IMR-90 (cell line): Measurements from ENCODE around the gene CIROP. TPM values are rescaled to one million over a fixed set of nuclear protein-coding genes. Genes with fewer than 3 reads are reported as not detected.

Experiments used
- ATAC-seq: fragments of 200-7000 bp; cut with Tn5 transposase; 2 replicates; pipeline ENCODE4 v1.9.1; 2020; ENCODE audit warnings: low read depth, mild to moderate bottlenecking, moderate library complexity
- BruUV-seq: library from RNA; stranded (reverse); fragments of 400-500 nt; replicated peaks from 2 replicates; lab custom pipeline; 2021; lab: Mats Ljungman, UMichigan
- CTCF ChIA-PET: fragments of 300-600 bp; formaldehyde crosslinking; extraction: SDS; loops from one replicate; lab custom pipeline; 2021; ENCODE audit warnings: antibody characterized with exemption; lab: Yijun Ruan, JAX
- POLR2A ChIA-PET: fragments of 300-600 bp; sonication (Branson Sonifier 250); formaldehyde crosslinking; loops from one replicate; lab custom pipeline; 2022; ENCODE audit warnings: antibody characterized with exemption; ENCODE audit not compliant: unreplicated experiment; lab: Charles Lee
- DNase-seq: peaks from one replicate; pipeline ENCODE4 v3.0.0; 2013
- H2AFZ ChIP-seq: replicated peaks from 2 replicates; pipeline ENCODE3; 2013; ENCODE audit warnings: low read length, mild to moderate bottlenecking; ENCODE audit not compliant: poor library complexity
- H2AK5ac ChIP-seq: 2 replicates; pipeline ENCODE4 v1.6.1; 2013; ENCODE audit warnings: low read depth, low read length, inconsistent platforms
- H2AK9ac ChIP-seq: replicated peaks from 2 replicates; pipeline ENCODE3; 2013; ENCODE audit warnings: mild to moderate bottlenecking, low read depth, low read length, moderate library complexity; ENCODE audit not compliant: poor library complexity
- H2BK120ac ChIP-seq: 2 replicates; pipeline ENCODE4 v1.6.1; 2013; ENCODE audit warnings: low read depth, low read length, inconsistent platforms
- H2BK15ac ChIP-seq: 3 replicates; pipeline ENCODE4 v1.6.1; 2013; ENCODE audit warnings: low read depth, low read length, inconsistent platforms
- H2BK20ac ChIP-seq: 2 replicates; pipeline ENCODE4 v1.6.1; 2013; ENCODE audit warnings: low read depth, mild to moderate bottlenecking, inconsistent platforms, low read length, moderate library complexity
- H2BK5ac ChIP-seq: 2 replicates; pipeline ENCODE4 v1.6.1; 2013; ENCODE audit warnings: mild to moderate bottlenecking, low read depth, low read length, inconsistent platforms; ENCODE audit not compliant: poor library complexity, severe bottlenecking
- H3K14ac ChIP-seq: replicated peaks from 2 replicates; pipeline ENCODE4 v1.6.1; 2013; ENCODE audit warnings: low read depth, low read length, inconsistent platforms
- H3K18ac ChIP-seq: 2 replicates; pipeline ENCODE4 v1.6.1; 2013; ENCODE audit warnings: low read depth, low read length, control low read depth
- H3K23ac ChIP-seq: 2 replicates; pipeline ENCODE4 v1.6.1; 2013; ENCODE audit warnings: low read depth, low read length, inconsistent platforms
- H3K27ac ChIP-seq: 2 replicates; pipeline ENCODE4 v1.5.1; 2013; ENCODE audit warnings: mild to moderate bottlenecking, control low read depth, low read length; ENCODE audit not compliant: insufficient read depth
- H3K27me3 ChIP-seq: 2 replicates; pipeline ENCODE4 v1.6.1; 2013; ENCODE audit warnings: low read length; ENCODE audit not compliant: control insufficient read depth, insufficient read depth
- H3K36me3 ChIP-seq: 2 replicates; pipeline ENCODE4 v1.6.1; 2013; ENCODE audit warnings: low read length, mixed read lengths; ENCODE audit not compliant: control insufficient read depth, insufficient read depth
- H3K4ac ChIP-seq: 2 replicates; pipeline ENCODE4 v1.6.1; 2013; ENCODE audit warnings: low read depth, low read length, inconsistent platforms
- H3K4me1 ChIP-seq: 2 replicates; pipeline ENCODE4 v1.6.1; 2013; ENCODE audit warnings: low read length, mixed read lengths; ENCODE audit not compliant: control insufficient read depth, insufficient read depth
- H3K4me2 ChIP-seq: 2 replicates; pipeline ENCODE4 v1.6.1; 2013; ENCODE audit warnings: low read depth, mild to moderate bottlenecking, control low read depth, low read length, moderate library complexity
- H3K4me3 ChIP-seq: 2 replicates; pipeline ENCODE4 v1.5.1; 2013; ENCODE audit warnings: low read depth, mild to moderate bottlenecking, control low read depth, low read length, moderate library complexity; ENCODE audit not compliant: insufficient read depth
- H3K56ac ChIP-seq: 2 replicates; pipeline ENCODE4 v1.6.1; 2013; ENCODE audit warnings: low read length, inconsistent platforms; ENCODE audit not compliant: insufficient read depth; ENCODE audit errors: extremely low read depth
- H3K79me1 ChIP-seq, 2 experiments: 2 replicates each; pipeline ENCODE4 v1.6.1; 2013; ENCODE audit warnings: low read length in 2 of 2, inconsistent platforms in 1 of 2, low read depth in 1 of 2
- H3K9ac ChIP-seq: 2 replicates; pipeline ENCODE4 v1.6.1; 2013; ENCODE audit warnings: low read depth, low read length, control low read depth
- H3K9me1 ChIP-seq: 2 replicates; pipeline ENCODE4 v1.6.1; 2013; ENCODE audit warnings: low read length, inconsistent platforms; ENCODE audit not compliant: insufficient read depth
- H3K9me3 ChIP-seq: 2 replicates; pipeline ENCODE4 v1.6.1; 2013; ENCODE audit warnings: low read length; ENCODE audit not compliant: control insufficient read depth, insufficient read depth
- H4K20me1 ChIP-seq: 2 replicates; pipeline ENCODE4 v1.6.1; 2013; ENCODE audit warnings: low read length, inconsistent platforms; ENCODE audit not compliant: insufficient read depth
- H4K5ac ChIP-seq: 2 replicates; pipeline ENCODE4 v1.6.1; 2013; ENCODE audit warnings: mild to moderate bottlenecking, low read depth, low read length, control low read depth
- H4K8ac ChIP-seq, 2 experiments: 2 replicates each; pipeline ENCODE4 v1.6.1; 2013; ENCODE audit warnings: low read depth in 2 of 2, low read length in 2 of 2, control low read depth in 1 of 2, inconsistent platforms in 1 of 2
- H4K91ac ChIP-seq: 2 replicates; pipeline ENCODE4 v1.6.1; 2013; ENCODE audit warnings: low read depth, low read length, inconsistent platforms; ENCODE audit not compliant: insufficient read depth
- BHLHE40 ChIP-seq: fragments of 150-350 bp; IDR thresholded peaks from 2 replicates; pipeline ENCODE4 v1.6.1; 2016; ENCODE audit warnings: mild to moderate bottlenecking, low read depth, low read length
- CHD1 ChIP-seq: IDR thresholded peaks from 2 replicates; pipeline ENCODE4 v1.6.1; 2012; ENCODE audit warnings: low read depth, low read length, improper control_type of control experiment
- CTCF ChIP-seq: conservative IDR thresholded peaks from 2 replicates; pipeline ENCODE4 v1.5.1; 2012; ENCODE audit warnings: mild to moderate bottlenecking, low read depth, low read length, improper control_type of control experiment
- ELK1 ChIP-seq: fragments of 150-350 bp; IDR thresholded peaks from 2 replicates; pipeline ENCODE4 v1.6.1; 2016; ENCODE audit warnings: low read depth, mild to moderate bottlenecking, low read length, moderate library complexity, borderline replicate concordance
- MAZ ChIP-seq: IDR thresholded peaks from 2 replicates; pipeline ENCODE4 v1.6.1; 2012; ENCODE audit warnings: low read depth, mild to moderate bottlenecking, low read length, improper control_type of control experiment, moderate library complexity, borderline replicate concordance
- MXI1 ChIP-seq: IDR thresholded peaks from 2 replicates; pipeline ENCODE4 v1.6.1; 2012; ENCODE audit warnings: low read depth, mild to moderate bottlenecking, low read length, moderate library complexity, borderline replicate concordance
- NFE2L2 ChIP-seq: fragments of 150-350 bp; IDR thresholded peaks from 2 replicates; pipeline ENCODE4 v1.6.1; 2016; ENCODE audit warnings: low read depth, mild to moderate bottlenecking, low read length
- RAD21 ChIP-seq: IDR thresholded peaks from 2 replicates; pipeline ENCODE4 v1.6.1; 2012; ENCODE audit warnings: low read length, improper control_type of control experiment
- RFX5 ChIP-seq: IDR thresholded peaks from 2 replicates; pipeline ENCODE4 v1.8.0; 2012; ENCODE audit warnings: low read depth, mild to moderate bottlenecking, low read length, moderate library complexity
- SMC3 ChIP-seq: fragments of 150-350 bp; IDR thresholded peaks from 2 replicates; pipeline ENCODE4 v1.6.1; 2016; ENCODE audit warnings: low read depth, mild to moderate bottlenecking, antibody characterized with exemption, low read length, moderate library complexity
- WGBS, 2 experiments: methylation state at CpG; one replicate each; pipeline versions ENCODE4 v1.1.5 to v1.1.7; 2013; ENCODE audit warnings: missing lambda C conversion rate in 2 of 2; ENCODE audit not compliant: insufficient read length in 1 of 2; ENCODE audit errors: extremely low coverage in 2 of 2; 5-methylcytosine and 5-hydroxymethylcytosine counted together
- dilution Hi-C: fragments of 300-500 bp; cut with HindIII; formaldehyde crosslinking; loops from one replicate; pipeline ENCODE4 v1.14.3; 2018; ENCODE audit warnings: low sequenced_read_pairs; ENCODE audit not compliant: unreplicated experiment
- in situ Hi-C: fragments of 300-500 bp; cut with MboI; formaldehyde crosslinking; loops from 3 replicates; pipeline ENCODE4 v1.14.3; 2019; ENCODE audit warnings: low sequenced_read_pairs, inconsistent platforms, mixed read lengths
- intact Hi-C: fragments of 100-400 bp; cut with micrococcal nuclease; formaldehyde crosslinking; loops from 2 replicates; pipeline ENCODE4 v1.10.0; 2022
- polyA plus RNA-seq, 3 experiments: library from polyadenylated mRNA; depleted of rRNA; stranded (reverse); fragments of >200 nt; gene quantifications; 2 replicates each; pipeline ENCODE4 v1.2.3, GENCODE V29; 2012; ENCODE audit warnings: low replicate concordance in 1 of 3
- total RNA-seq: library from RNA; depleted of rRNA; stranded (reverse); fragments of >200 nt; gene quantifications from 2 replicates; pipeline ENCODE4 v1.2.3, GENCODE V29; 2012

Gene CIROP
- total and polyA plus RNA-seq, 2 of the 4 experiments (the other 2 are of a cell fraction): 0.31 to 0.36 TPM

- no peaks in the 10 kb centered on the region for H4K20me1 ChIP-seq
- H4K91ac ChIP-seq: no peak overlapping the region
- no peaks in the 10 kb centered on the region for H3K36me3 ChIP-seq
- no peak overlapping the region for H2BK15ac ChIP-seq
- POLR2A ChIA-PET: no interaction called here
- no TSS peak for BruUV-seq
- no peak overlapping the region for H3K23ac ChIP-seq
- no peak overlapping the region for H2BK5ac ChIP-seq
- no peak overlapping the region for H3K18ac ChIP-seq
- no peak for ATAC-seq
- H3K56ac ChIP-seq: no peak overlapping the region
- peaks cover 4% of the 10 kb centered on the region for H3K4me1 ChIP-seq
- H3K9me1 ChIP-seq: 0 out of 2 replicates have a peak, but pooled peaks cover 3% of the 10 kb centered on the region
- no peak overlapping the region for H3K14ac ChIP-seq
- H3K27me3 ChIP-seq: peaks cover 11% of the 10 kb centered on the region
- DNase-seq: no peak
- intact Hi-C loops: no loop called here
- dilution Hi-C loops: no loop called here
- H2AK9ac ChIP-seq: no peak overlapping the region
- CTCF ChIA-PET: interaction anchor here (1.2 kb wide), 1 partner anchor 31 kb away, joined by 5 read pairs; no protein-coding TSS in a partner anchor
- no peak overlapping the region for H3K4me2 ChIP-seq
- H2AFZ ChIP-seq: no peak overlapping the region
- no peak overlapping the region for H4K8ac ChIP-seq
- no peak overlapping the region for H4K5ac ChIP-seq
- no peak overlapping the region for H3K9ac ChIP-seq
- H2AK5ac ChIP-seq: no peak overlapping the region
- H3K27ac ChIP-seq: no peak overlapping the region
- 0 out of 2 replicates have a peak, but pooled peaks cover 2% of the 10 kb centered on the region for H3K9me3 ChIP-seq
- in situ Hi-C loops: no loop called here
- WGBS, 2 experiments: no CpG with 5 or more reads among the region's 2 CpGs
- H2BK20ac ChIP-seq: no peak overlapping the region
- H3K4ac ChIP-seq: no peak overlapping the region
- TF ChIP-seq CTCF (no peak), BHLHE40 (no peak), MAZ (no peak), SMC3 (no peak), MXI1 (no peak), RFX5 (no peak), CHD1 (no peak), RAD21 (no peak), ELK1 (no peak), NFE2L2 (no peak)
- H3K79me1 ChIP-seq: no peaks in the 10 kb centered on the region
- no peak overlapping the region for H2BK120ac ChIP-seq
- no peak overlapping the region for H3K4me3 ChIP-seq
Measured at GRCh38 chr14:23151342-23151741, 46.6 kb upstream of the CIROP start.
